Coronary artery (tissue), 2 donors: ENCODE results near the gene ALX4.

ENCODE experiments used
- DNase-seq: peaks from one replicate; pipeline ENCODE4 v3.0.0-alpha.2; 2017; ENCODE audit warnings: low spot score
- H3K27ac ChIP-seq, 2 donors: fragments of 200-600 bp; sonication (generic); one replicate each; pipeline ENCODE4 v1.5.1; 2016 to 2019
- H3K4me3 ChIP-seq: fragments of 200-600 bp; sonication (generic); 2 replicates; pipeline ENCODE4 v1.5.1; 2016; ENCODE audit warnings: mild to moderate bottlenecking, moderate library complexity
- TF ChIP-seq, protein P1 (sequence below): fragments of 200-600 bp; sonication (generic); IDR thresholded peaks from one replicate; pipeline ENCODE4 v1.5.1; 2019; ENCODE audit warnings: antibody characterized with exemption

The ALX4 gene

DNA sequence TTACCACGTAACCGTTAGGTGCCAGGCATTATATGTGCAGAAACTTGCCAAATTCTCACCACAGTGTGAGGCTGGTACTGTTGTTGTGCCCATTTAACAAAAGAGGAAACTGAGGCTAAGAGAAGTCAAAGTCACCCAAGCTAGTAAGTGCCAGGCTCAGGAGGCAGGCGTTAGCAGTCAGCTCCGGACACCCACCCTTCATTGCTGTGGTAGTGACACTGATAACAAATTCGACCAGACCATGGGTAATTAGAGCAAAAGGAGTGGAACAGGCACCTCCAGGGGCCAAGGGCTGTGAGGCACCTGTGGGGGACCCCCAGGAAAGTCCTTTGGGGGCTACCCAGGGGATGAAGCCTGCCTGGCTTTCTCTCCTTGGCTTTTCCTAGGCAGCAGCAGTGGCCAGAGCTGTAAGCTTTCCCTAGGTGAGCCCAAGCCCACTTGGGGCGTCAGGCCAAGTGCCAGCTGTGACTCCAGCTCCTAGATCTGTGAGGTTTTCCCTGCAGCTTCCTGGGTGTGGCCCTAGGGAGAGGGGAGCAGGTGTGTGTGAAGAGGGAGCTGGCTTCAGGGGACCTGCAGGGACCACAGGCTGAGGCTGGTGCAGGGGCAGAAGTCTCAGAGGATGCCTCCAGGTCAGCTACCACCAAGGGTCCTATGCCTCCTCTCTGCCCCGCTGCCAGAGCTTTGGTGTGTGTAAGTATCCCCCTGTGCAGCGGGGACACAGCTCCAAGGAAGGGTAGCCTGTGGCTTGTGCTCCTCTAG is 19.7 kb upstream of the ALX4 start:
- H3K27ac ChIP-seq = no peak overlapping the region
- TF ChIP-seq, protein P1, sequence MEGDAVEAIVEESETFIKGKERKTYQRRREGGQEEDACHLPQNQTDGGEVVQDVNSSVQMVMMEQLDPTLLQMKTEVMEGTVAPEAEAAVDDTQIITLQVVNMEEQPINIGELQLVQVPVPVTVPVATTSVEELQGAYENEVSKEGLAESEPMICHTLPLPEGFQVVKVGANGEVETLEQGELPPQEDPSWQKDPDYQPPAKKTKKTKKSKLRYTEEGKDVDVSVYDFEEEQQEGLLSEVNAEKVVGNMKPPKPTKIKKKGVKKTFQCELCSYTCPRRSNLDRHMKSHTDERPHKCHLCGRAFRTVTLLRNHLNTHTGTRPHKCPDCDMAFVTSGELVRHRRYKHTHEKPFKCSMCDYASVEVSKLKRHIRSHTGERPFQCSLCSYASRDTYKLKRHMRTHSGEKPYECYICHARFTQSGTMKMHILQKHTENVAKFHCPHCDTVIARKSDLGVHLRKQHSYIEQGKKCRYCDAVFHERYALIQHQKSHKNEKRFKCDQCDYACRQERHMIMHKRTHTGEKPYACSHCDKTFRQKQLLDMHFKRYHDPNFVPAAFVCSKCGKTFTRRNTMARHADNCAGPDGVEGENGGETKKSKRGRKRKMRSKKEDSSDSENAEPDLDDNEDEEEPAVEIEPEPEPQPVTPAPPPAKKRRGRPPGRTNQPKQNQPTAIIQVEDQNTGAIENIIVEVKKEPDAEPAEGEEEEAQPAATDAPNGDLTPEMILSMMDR = no peak
- H3K4me3 ChIP-seq = no peak overlapping the region
- no peak for DNase-seq

DNA sequence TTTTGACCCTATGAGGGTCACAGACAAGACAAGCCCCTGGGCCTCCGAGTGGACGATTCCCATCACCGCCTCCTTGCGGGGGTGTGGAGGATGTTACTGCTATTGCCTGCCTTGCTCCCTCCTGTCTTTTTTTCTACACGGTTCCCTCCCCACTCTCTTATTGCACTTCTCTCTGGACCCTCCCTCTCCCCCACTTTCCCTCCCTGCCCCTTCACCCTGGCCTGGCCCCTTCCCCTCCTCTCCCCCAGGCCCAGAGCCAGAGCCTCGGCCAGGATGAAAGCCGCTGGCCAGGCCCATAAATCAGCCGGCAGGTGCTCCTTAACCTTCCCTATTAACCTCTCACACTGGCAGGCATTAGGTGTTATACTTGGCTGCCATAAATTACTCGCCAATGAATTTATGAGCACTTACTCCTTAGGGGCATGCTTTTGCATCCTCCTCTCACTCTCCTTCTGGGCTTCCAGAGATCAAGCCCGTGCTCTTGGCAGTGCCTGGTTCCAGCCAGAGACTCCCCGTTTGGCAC is 18.3 kb upstream of the ALX4 start:
- TF ChIP-seq, protein P1 = no peak
- Histone ChIP-seq H3K4me3 (no peak overlapping the region), H3K27ac (no peak overlapping the region)
- no peak for DNase-seq

DNA sequence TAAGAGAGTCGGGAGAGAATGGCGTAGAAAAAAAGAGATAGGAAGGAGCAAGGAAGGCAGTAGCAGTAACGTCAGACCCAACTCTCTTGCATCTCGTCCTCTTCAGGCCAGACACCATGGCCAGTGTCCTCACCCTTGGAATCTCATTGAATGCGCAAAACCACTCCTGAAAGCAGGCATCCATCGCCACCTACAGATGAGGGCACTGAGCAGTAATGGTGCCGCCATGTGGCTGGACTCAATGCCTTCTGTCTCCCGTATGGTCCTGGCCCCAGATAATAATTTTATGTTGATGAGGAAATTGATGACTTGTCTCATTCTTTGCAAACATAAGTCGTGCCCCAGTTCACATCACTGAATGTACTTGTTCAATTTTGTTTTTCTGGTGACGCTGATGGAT is 17.8 kb upstream of the ALX4 start:
- H3K27ac ChIP-seq = no peak overlapping the region
- H3K4me3 ChIP-seq = no peak overlapping the region
- TF ChIP-seq, protein P1 = no peak
- no peak for DNase-seq

DNA sequence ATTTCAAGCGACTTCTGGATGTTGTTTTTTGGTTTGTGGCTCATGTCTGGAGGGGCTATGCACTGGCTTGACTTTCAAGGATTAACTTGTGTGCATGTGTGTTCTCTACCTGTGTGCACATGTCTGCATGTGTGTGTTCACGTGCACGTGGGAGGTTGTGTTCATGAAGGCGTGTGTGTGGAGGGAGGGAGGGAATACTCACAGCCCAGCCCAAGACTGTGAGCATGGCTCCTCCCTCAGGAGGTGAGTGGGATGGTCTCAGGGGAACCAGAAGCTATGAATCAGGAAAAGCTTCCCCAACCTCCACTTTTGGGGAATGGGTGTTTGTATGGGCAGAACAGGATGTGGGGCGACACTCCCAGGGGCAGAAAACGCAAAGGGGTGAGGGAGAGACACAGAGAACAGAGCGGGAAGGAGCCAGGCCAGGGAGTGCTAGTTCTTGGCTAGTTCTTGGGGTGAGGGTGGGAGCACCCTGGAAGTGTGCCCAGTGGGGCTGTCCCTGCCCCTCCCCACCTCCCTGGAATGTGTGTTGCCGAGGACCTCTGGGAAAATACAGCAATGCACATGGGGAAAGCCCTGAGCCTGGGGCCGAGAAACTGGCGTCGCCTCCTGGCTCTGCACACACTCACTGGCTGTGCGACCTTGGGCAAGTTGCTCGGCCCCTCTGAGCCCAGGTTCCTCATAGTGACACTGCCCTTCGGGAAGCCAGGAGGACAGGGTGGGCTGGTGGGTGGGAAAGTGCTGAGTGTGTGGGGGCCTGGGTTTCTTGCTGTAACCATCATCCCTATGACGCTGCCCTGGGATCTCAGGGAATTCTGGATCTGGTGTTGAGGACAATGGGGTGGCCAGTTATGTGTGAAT is 16.9 kb upstream of the ALX4 start:
- Histone ChIP-seq H3K27ac (no peak overlapping the region), H3K4me3 (no peak overlapping the region)
- TF ChIP-seq, protein P1 = no peak
- DNase-seq = no peak

DNA sequence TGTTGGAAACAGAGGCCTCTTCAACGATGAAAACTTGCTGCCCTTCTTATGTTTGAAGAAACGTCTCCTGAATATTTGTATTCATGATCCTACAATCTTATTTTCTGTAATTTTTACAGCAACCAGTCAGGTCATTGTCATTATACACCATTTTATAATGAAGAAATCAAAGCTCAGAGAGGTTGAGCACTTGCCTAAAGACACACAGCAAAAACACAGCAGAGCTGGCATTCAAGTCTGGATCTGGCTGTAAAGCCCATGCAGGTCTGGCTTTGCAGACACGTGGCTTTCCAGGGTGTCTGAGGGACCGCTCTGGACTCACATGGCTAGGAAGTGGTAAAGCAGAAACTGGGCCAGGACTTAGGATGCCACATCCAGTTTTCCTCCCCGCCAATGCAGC is 15.8 kb upstream of the ALX4 start:
- H3K4me3 ChIP-seq = no peak overlapping the region

DNA sequence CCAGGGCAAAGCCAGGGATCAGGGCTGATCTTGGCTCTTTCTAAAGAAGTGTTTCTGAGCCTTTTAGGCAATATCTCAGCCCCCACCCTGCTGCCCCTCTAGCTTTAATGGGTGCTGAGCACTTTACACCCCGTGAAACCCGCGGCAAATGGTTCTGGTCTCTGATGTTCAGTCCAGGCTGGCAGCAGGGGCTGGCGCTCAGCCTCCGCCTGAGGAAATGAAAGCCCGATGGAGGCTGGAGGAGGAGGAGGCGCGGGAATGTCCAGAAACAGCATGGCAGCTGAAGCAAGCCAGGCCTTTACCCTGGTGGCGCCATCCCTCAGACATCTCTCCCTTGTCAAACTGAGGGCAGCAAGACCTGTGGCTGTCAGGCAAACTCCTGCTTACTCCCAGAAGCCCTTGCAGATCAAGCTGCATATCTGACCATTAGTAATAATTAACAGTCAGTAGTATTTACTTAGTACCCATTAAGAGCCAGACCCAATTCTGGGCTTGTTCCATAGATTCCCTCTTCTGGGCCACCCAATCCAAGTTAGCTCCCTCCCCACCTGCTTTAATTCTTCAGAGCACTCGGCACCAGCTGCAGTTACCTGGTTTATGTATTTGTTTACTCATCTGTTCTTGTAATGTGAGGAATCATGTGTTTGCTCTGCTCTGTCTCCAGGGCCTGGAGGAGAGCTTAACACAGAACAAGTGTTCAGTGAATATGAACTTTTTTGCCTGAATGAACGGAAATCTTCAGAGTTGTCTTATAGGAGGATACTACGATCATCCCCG is 15.0 kb upstream of the ALX4 start:
- TF ChIP-seq, protein P1 = no peak
- Histone ChIP-seq H3K27ac (no peak overlapping the region), H3K4me3 (no peak overlapping the region)
- no peak for DNase-seq

More for the DNA sequence above, 15.8 kb upstream of the ALX4 start:
- TF ChIP-seq, protein P1 = no peak
- DNase-seq = no peak
- H3K27ac ChIP-seq = no peak overlapping the region
